GM06990 (cell line): ENCODE data around the gene GALNT5.

Experiments used
- DNase-seq: peaks from one replicate; pipeline ENCODE4 v3.0.0-alpha.2; 2011; ENCODE audit not compliant: insufficient read length; ENCODE audit errors: extremely low read depth
- H3K27me3 ChIP-seq: replicated peaks from 2 replicates; pipeline ENCODE4 v1.6.0; 2011; ENCODE audit warnings: low read length; ENCODE audit not compliant: control insufficient read depth, insufficient read depth
- H3K36me3 ChIP-seq: 2 replicates; pipeline ENCODE4 v1.5.1; 2011; ENCODE audit warnings: low read length; ENCODE audit not compliant: control insufficient read depth, insufficient read depth
- H3K4me3 ChIP-seq: replicated peaks from 2 replicates; pipeline ENCODE4 v1.5.1; 2011; ENCODE audit warnings: low read depth, mild to moderate bottlenecking, control low read depth, low read length
- TF ChIP-seq, protein P1 (sequence below): IDR thresholded peaks from 2 replicates; pipeline ENCODE4 v1.5.1; 2011; ENCODE audit warnings: low read length, control low read depth, mild to moderate bottlenecking, inconsistent platforms; ENCODE audit not compliant: insufficient read depth, poor library complexity, severe bottlenecking

The GALNT5 gene

GRCh38 chr2:157362627-157363026, 105.1 kb downstream of the GALNT5 start:
- DNase-seq: no peak
- no peaks in the 10 kb centered on the region for H3K36me3 ChIP-seq
- TF ChIP-seq, protein P1, sequence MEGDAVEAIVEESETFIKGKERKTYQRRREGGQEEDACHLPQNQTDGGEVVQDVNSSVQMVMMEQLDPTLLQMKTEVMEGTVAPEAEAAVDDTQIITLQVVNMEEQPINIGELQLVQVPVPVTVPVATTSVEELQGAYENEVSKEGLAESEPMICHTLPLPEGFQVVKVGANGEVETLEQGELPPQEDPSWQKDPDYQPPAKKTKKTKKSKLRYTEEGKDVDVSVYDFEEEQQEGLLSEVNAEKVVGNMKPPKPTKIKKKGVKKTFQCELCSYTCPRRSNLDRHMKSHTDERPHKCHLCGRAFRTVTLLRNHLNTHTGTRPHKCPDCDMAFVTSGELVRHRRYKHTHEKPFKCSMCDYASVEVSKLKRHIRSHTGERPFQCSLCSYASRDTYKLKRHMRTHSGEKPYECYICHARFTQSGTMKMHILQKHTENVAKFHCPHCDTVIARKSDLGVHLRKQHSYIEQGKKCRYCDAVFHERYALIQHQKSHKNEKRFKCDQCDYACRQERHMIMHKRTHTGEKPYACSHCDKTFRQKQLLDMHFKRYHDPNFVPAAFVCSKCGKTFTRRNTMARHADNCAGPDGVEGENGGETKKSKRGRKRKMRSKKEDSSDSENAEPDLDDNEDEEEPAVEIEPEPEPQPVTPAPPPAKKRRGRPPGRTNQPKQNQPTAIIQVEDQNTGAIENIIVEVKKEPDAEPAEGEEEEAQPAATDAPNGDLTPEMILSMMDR: no peak
- H3K27me3 ChIP-seq: no peaks in the 10 kb centered on the region
- H3K4me3 ChIP-seq: no peak overlapping the region

- H3K27me3 ChIP-seq: no peaks in the 10 kb centered on the region
- TF ChIP-seq, protein P1: no peak
- no peaks in the 10 kb centered on the region for H3K36me3 ChIP-seq
- H3K4me3 ChIP-seq: no peak overlapping the region
- DNase-seq: peak; percentile 26
These were observed 106.2 kb downstream of the GALNT5 start for GRCh38 chr2:157363612-157364101.
